Activated T-helper 1 cell treated with anti-CD3 and anti-CD28 coated beads, Interleukin-12 subunit alpha, Interleukin-12 subunit beta, Interleukin-2, Interleukin-4 antibody, amounts not matched to agents 30 ng/mL and 10 ng/mL and 1 ng/mL, durations not matched to agents 14 hours and 24 hours and 36 hours (primary cell): Measurements from ENCODE around the gene FKBP4. TPM values are rescaled to one million over a fixed set of nuclear protein-coding genes. Genes with fewer than 3 reads are reported as not detected.
A peak's percentile ranks its signal among the peaks of the same experiment; 100 is the strongest.

Experiments used
- DNase-seq: peaks from one replicate; pipeline ENCODE4 v3.0.0; 2021; ENCODE audit warnings: low spot score
- H3K27ac Mint-ChIP-seq: one replicate; pipeline ENCODE4 v1.8.0; 2021; ENCODE audit warnings: mild to moderate bottlenecking, mixed read lengths
- H3K27me3 Mint-ChIP-seq: one replicate; pipeline ENCODE4 v1.8.0; 2022; ENCODE audit warnings: mild to moderate bottlenecking, moderate library complexity, mixed read lengths; ENCODE audit not compliant: insufficient read depth
- H3K36me3 Mint-ChIP-seq: one replicate; pipeline ENCODE4 v1.8.0; 2021; ENCODE audit warnings: low read depth, mixed read lengths
- H3K4me1 Mint-ChIP-seq: one replicate; pipeline ENCODE4 v1.8.0; 2021; ENCODE audit warnings: low read depth, mixed read lengths
- H3K4me3 Mint-ChIP-seq: one replicate; pipeline ENCODE4 v1.8.0; 2021; ENCODE audit warnings: mild to moderate bottlenecking, moderate library complexity, mixed read lengths
- H3K9me3 Mint-ChIP-seq: one replicate; pipeline ENCODE4 v1.8.0; 2021; ENCODE audit warnings: mixed read lengths
- intact Hi-C: fragments of 100-400 bp; cut with micrococcal nuclease; formaldehyde crosslinking; loops from one replicate; pipeline ENCODE4 v1.15.1; 2024
- total RNA-seq: library from RNA; stranded (reverse); gene quantifications from 2 replicates; pipeline ENCODE4 v1.2.3, GENCODE V29; 2022

The FKBP4 gene
- total RNA-seq, 1 donor from 2014 or later = 247 TPM

DNA sequence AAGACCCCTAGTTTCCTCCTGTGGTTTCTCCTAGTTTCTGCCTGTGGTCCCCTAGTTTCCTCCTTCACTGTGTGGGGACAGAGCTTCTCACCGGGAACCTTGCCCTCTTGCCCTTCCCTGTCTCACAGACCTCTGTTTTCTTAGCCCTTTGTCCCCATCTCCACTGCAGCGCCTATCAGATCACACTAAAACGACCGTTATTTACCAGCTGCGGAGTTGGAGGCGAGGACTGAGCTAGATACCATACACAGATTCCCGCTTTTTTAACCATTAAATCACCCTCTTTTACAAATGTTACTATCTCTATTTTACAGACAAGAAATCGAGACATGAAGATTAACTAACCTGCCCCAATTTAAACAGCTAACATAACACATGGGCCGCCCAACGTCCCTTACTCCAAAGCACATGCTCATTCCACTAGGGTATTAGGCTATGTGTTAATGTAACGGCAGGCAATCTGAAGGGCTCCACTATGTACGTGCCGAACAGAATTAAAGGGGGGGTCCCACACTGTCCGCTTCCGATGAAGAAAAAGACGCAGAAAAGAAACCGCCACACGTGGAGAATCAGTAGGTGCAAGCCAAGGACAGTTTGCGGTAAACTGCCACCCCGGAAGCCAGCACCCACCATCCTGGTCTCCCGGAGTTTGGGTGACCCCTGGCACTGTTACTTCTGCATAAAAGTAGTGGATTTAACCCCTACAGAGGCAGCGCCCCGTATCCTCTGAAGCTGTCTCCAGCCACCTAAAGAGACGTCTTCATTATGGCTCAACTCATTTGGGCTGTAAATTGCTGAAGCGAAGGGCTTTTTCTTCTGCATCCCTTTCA, 1.9 kb upstream of the FKBP4 start:
- DNase-seq = no peak
- Mint-ChIP-seq H3K36me3 (peaks cover 17% of the 10 kb centered on the region), H3K27me3 (peaks cover 30% of the 10 kb centered on the region), H3K9me3 (no peaks in the 10 kb centered on the region), H3K4me3 (peak overlapping the region; percentile 75), H3K4me1 (peaks cover 15% of the 10 kb centered on the region), H3K27ac (peak overlapping the region; percentile 25)
- intact Hi-C loops = loop anchor here (5.0 kb wide), 1 partner anchor 41 kb away; no protein-coding TSS in a partner anchor

GRCh38 chr12:2793561-2793960, 1.2 kb upstream of the FKBP4 start:
- Mint-ChIP-seq H3K4me3 (peak overlapping the region; percentile 75), H3K27ac (no peak overlapping the region)
- intact Hi-C loops = loop anchor here (5.0 kb wide), 1 partner anchor 41 kb away; no protein-coding TSS in a partner anchor

GRCh38 chr12:2794191-2794735, 507 bp upstream of the FKBP4 start:
- Mint-ChIP-seq H3K36me3 (peaks cover 29% of the 10 kb centered on the region), H3K9me3 (no peaks in the 10 kb centered on the region), H3K27ac (no peak overlapping the region), H3K27me3 (peaks cover 24% of the 10 kb centered on the region), H3K4me1 (peaks cover 15% of the 10 kb centered on the region), H3K4me3 (peak overlapping the region; percentile 80)
- peak; percentile 5 for DNase-seq
- intact Hi-C loops = loop anchor here (1.0 to 5.0 kb wide), 3 partner anchors 18 to 96 kb away; partner anchors contain the start of genes ITFG2 and TULP3

More at GRCh38 chr12:2793561-2793960, 1.2 kb upstream of the FKBP4 start:
- no peaks in the 10 kb centered on the region for H3K9me3 Mint-ChIP-seq
- H3K36me3 Mint-ChIP-seq = peaks cover 24% of the 10 kb centered on the region
- peaks cover 15% of the 10 kb centered on the region for H3K4me1 Mint-ChIP-seq
- peaks cover 25% of the 10 kb centered on the region for H3K27me3 Mint-ChIP-seq
- no peak for DNase-seq

DNA sequence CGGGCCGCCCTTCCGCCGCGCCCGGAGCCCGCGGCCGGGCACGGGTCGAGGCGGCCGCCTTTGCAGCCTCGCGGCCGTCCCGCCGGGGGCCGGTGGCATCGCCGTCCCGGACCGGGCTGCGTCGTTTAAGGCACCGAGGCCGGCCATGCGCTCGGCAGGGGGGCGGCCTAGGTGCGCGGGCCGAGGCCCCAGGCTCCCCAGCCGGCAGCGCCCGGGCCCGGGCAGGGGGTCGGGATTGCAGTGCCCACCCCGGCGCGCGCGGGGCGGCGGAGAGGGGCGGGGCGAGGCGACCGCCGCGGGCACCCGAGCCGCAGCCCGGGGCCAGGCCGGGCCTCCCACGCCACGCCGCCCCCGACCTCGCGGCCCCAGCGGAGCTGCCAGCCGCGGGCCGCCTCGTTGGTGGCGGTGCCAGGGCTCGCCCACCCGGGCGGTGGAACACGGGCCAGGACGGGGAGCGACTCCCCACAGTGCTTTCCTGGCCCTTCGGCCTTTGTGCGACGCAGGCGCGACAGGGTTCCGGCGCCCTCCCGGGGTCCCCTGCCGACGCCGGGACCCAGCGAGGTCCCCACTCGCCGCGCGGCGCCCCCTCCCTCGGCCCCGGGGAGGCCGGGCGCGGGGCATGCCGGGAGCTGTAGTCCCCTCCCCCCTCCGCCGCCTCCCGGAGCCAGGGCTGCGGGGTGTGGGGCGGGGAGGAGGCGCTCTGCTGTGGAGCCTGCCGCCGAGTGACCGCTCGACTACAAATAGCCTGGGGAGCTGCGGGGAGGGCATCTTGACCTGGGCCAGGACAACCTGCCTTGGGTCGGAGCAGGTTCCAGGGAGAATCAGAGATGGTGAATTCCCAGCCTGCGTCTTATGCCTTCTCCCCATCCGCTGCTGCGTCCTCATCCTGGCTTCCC, 769 bp downstream of the FKBP4 start:
- Mint-ChIP-seq H3K4me1 (peaks cover 15% of the 10 kb centered on the region), H3K4me3 (peak overlapping the region; percentile 96), H3K27ac (peak overlapping the region; percentile 81), H3K9me3 (no peaks in the 10 kb centered on the region), H3K36me3 (peaks cover 37% of the 10 kb centered on the region), H3K27me3 (peaks cover 13% of the 10 kb centered on the region)
- intact Hi-C loops = loop anchor here (1.0 kb wide), 1 partner anchor 104 kb away; no protein-coding TSS in a partner anchor
- peak; percentile 70 for DNase-seq

DNA sequence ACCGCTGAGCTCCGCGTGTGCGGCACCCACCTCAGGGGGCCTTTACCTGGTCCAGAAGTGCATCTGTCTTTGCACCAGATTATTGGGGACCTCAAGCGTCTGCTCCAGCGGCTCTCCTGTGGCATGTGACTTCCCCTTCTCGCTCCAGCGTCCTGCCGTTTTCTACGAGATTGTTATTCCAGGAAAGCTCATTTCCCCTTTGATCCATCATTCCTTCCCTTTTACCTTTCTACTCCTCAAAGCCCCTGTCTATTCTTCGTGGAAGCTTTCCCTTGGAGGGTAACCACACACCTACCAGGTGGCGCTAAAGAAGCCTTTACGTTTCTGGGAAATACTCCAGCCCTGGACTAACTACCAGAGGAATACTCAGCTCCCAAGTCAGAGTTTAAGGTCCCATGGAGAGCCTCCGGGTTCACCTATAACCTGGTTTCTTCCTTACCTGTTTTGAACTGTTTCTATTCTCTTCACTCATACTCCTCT, 1.5 kb downstream of the FKBP4 start:
- no peak for DNase-seq
- Mint-ChIP-seq H3K36me3 (peaks cover 40% of the 10 kb centered on the region), H3K27ac (peak overlapping the region; percentile 81), H3K4me3 (peak overlapping the region; percentile 96), H3K27me3 (peaks cover 11% of the 10 kb centered on the region), H3K4me1 (peaks cover 15% of the 10 kb centered on the region), H3K9me3 (no peaks in the 10 kb centered on the region)
- intact Hi-C loops = no loop called here

DNA sequence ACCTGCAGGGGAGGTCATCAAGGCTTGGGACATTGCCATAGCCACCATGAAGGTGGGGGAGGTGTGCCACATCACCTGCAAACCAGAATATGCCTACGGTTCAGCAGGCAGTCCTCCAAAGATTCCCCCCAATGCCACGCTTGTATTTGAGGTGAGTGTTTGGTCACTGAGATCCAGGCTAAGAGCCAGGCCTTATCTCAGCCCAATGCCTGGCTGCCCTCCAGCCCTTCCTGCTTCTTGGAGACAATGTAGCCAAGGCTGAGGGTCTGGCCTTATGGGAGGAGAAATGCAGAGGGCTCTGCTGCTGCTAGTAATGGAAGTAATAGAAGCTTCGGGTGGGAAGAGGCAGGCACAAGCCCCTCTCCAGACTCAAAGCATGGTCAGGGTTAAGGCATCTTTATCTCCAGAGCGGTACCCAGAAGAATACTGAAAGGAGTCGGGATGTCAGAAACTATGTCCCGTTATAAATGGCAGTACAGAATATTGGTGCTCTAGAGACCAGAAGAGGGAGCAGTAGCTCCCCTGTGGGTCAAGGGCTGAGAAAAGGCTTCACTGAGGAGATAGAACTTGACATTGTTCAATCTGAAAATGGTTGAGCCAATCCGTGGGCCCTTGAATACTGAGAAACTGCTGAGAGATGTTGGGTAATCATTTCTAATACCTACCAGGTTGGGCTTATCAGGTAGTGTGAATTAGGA, 3.1 kb downstream of the FKBP4 start:
- Mint-ChIP-seq H3K9me3 (no peaks in the 10 kb centered on the region), H3K4me1 (peaks cover 15% of the 10 kb centered on the region), H3K36me3 (peaks cover 52% of the 10 kb centered on the region), H3K27me3 (peaks cover 8% of the 10 kb centered on the region), H3K4me3 (peak overlapping the region; percentile 96), H3K27ac (no peak overlapping the region)
- intact Hi-C loops = no loop called here
- no peak for DNase-seq

- H3K27ac Mint-ChIP-seq = no peak overlapping the region
- peaks cover 15% of the 10 kb centered on the region for H3K4me1 Mint-ChIP-seq
- no peak for DNase-seq
- H3K36me3 Mint-ChIP-seq = peaks cover 67% of the 10 kb centered on the region
- intact Hi-C loops = no loop called here
- no peaks in the 10 kb centered on the region for H3K9me3 Mint-ChIP-seq
- no peak overlapping the region for H3K4me3 Mint-ChIP-seq
- H3K27me3 Mint-ChIP-seq = no peaks in the 10 kb centered on the region
Measured at GRCh38 chr12:2800046-2800570, 5.3 kb downstream of the FKBP4 start.

GRCh38 chr12:2801044-2801783, 6.4 kb downstream of the FKBP4 start:
- intact Hi-C loops = no loop called here
- Mint-ChIP-seq H3K9me3 (no peaks in the 10 kb centered on the region), H3K36me3 (peaks cover 70% of the 10 kb centered on the region), H3K4me3 (no peak overlapping the region), H3K27ac (no peak overlapping the region), H3K4me1 (peaks cover 13% of the 10 kb centered on the region), H3K27me3 (no peaks in the 10 kb centered on the region)
- DNase-seq = no peak

DNA sequence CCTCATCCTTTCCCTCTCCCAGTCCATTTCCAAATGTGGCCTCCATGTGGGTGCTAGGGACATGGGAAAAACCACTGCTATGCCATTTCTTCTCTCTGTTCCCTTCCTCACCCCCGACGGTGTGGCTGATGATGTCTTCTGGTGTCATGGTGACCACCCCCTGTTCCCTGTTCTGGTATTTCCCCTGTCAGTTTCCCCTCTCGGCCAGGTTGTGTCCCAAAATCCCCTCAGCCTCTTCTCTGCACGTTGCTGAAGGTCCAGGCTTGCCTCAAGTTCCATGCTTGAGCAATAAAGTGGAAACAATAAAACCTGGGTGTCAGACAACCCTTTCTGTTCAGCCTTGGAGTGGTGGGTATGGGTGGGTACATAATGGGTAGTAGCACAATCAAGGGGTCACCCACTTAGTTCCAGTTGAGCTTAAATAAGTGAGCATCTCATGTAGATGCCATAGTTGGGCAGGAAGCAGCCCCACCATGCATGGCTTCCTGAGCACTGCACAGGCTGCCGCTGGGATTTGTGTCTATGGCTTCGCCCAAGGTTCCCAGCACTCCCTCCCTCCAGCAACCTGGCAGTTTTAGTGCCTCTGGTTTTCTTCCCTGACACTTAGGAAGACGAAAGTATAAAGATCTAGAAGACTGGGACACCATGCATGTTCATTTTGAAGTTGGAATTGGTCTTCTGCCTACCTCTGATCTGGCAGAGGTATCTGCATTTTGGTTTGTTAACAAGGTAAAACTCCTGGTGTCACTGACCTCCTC, 9.0 kb downstream of the FKBP4 start:
- peaks cover 55% of the 10 kb centered on the region for H3K36me3 Mint-ChIP-seq
- intact Hi-C loops = no loop called here
- no peak for DNase-seq
- no peaks in the 10 kb centered on the region for H3K9me3 Mint-ChIP-seq
- H3K4me1 Mint-ChIP-seq = no peaks in the 10 kb centered on the region
- H3K27ac Mint-ChIP-seq = no peak overlapping the region
- no peaks in the 10 kb centered on the region for H3K27me3 Mint-ChIP-seq
- no peak overlapping the region for H3K4me3 Mint-ChIP-seq

GRCh38 chr12:2804393-2805142, 9.8 kb downstream of the FKBP4 start:
- intact Hi-C loops = no loop called here
- DNase-seq = no peak
- Mint-ChIP-seq H3K36me3 (peaks cover 52% of the 10 kb centered on the region), H3K9me3 (no peaks in the 10 kb centered on the region), H3K27ac (no peak overlapping the region), H3K4me1 (no peaks in the 10 kb centered on the region), H3K27me3 (no peaks in the 10 kb centered on the region), H3K4me3 (no peak overlapping the region)
